ENCODE data around the gene R3HDM4.
"Not testable (repeated sequence)": the region's sequence is repeated elsewhere in the genome, so short reads cannot be mapped to it uniquely, and the experiment has no call there.

Gene R3HDM4

DNA sequence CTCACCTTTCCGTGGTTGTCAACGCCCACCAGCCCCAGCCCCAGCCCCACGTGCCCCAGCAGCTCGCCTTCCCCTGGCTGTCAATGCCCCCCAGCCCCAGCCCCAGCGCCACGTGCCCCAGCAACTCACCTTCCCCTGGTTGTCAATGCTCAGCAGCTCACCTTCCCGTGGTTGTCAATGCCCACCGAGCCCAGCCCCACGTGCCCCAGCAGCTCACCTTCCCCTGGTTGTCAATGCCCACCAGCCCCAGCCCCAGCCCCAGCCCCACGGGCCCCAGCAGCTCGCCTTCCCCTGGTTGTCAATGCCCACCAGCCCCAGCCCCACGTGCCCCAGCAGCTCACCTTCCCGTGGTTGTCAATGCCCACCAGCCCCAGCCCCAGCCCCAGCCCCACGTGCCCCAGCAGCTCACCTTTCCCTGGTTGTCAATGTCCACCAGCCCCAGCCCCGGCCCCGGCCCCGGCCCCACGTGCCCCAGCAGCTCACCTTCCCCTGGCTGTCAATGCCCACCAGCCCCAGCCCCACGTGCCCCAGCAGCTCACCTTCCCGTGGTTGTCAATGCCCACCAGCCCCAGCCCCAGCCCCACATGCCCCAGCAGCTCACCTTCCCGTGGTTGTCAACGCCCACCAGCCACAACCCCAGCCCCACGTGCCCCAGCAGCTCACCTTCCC lies 34.9 kb downstream of the R3HDM4 start:
- not testable (repeated sequence) for DNase-seq (ENCODE audit: low read depth in 2 of 2, low spot score in 1 of 2)

DNA sequence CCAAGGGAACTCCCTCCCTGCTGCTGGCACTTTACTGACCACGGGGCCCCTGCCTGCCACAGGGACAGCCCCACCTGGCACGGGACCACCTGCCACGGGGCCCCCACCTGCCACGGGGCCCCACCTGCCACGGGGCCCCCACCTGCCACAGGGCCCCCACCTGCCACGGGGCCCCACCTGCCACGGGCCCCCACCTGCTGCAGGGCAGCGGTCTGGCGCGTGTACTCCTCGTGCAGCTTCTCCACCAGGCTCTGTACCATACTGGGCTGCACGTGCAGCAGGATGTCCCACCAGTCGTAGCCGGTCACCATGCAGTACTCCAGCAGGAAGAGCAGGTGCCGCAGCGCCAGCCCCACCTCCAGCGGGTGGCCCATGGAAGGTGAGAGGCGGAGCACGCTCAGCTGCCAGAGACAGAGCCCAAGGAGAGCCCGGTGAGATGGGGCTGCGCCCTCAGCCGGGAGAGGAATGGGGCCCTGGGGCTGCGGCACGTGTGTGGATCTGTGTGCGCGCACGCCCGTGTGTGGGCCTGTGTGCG lies 36.2 kb downstream of the R3HDM4 start:
- no peak for DNase-seq (ENCODE audit: low read depth in 2 of 2, low spot score in 1 of 2)

DNA sequence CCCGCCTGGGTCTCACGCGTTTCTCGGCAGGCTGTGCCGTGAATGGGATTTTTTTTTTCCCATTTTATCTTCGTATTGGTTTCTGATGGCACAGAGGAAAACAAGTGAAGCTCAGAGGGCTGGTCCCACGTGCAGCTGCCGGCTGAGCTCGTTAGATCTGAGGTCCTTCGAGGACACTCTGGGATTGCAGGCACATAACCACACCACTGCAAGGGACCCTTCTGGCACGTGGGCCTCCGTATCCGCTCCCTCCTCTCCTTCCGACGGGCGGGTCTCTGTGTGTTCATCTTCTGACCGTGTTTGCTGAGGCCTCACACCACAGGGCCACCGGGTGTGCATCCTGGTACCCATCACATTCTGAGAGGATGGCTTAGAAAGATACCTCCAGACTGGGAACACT lies 36.9 kb downstream of the R3HDM4 start:
- no peak for DNase-seq (ENCODE audit: low read depth in 2 of 2, low spot score in 1 of 2)

DNA sequence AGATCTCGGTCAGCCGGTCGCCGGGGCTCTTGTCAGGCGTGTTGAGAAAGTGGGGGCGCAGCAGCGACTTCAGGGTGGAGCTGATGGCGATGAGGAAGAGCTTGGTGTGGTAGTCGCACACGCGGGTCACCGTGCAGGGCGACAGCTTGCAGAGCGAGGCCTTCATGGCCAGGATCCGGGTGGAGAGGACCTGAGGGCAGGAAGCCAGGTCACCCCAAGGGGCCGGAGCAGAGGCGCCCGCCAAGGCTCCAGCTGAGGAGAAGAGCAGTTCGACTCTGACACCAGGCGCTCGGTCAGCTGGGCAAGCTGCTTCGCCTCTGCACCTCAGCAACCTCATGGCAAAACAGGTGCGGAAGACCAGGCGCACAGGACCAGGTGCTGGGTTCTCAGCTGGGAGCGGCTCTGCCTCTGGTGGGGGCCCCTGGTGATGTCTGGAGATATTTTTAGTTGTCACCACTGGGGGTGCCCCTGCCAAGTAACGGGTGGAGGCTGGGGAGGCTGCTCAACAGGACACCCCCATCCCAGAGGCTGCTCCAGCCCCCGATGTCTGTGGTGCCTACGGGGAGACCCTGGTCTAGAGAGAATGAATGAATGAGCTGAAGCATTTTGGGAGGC lies 37.6 kb downstream of the R3HDM4 start:
- DNase-seq (ENCODE audit: low read depth in 2 of 2, low spot score in 1 of 2) = no peak

DNA sequence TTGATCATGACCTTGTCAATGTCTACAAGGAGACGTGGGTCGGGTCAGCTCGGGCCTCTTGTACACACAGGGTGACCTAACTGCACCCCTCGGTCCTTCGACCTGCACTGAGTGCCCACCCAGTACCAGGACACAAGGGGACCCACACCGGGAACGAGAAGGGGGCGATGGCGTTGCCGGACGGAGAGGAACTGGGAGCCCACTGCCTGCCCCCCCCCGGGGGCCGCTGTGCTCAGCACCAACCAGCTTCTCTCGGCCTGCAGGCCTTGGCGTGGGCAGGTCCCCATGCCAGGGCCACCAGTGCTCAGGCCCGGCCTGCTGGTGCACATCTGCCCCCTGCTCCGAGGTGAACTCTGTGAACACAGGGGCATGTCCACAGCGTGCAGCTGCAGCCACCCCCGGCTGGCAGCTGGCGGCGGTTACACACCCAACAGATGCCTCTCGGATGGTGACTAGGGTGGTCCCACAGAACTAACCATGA lies 39.4 kb downstream of the R3HDM4 start:
- DNase-seq (ENCODE audit: low read depth in 2 of 2, low spot score in 1 of 2) = no peak

DNA sequence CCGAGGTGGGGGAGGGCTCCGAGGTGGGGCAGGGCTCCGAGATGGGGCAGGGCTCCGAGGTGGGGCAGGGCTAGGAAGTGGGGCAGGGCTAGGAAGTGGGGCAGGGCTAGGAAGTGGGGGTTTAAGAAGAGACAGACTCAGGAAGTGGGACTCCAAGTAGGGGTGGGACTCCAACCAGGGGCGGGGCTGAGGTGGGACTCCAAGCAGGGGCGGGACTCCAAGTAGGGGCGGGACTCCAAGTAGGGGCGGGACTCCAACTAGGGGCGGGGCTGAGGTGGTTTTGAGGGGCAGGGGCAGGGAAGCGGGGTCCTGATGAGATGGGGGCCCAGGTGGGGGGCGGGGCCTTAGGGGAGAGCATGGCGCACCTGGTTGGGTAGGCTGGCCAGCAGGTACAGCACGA lies 39.9 kb downstream of the R3HDM4 start:
- DNase-seq (ENCODE audit: low read depth in 2 of 2, low spot score in 1 of 2) = peak in 1 of 2 donors; percentile 41

DNA sequence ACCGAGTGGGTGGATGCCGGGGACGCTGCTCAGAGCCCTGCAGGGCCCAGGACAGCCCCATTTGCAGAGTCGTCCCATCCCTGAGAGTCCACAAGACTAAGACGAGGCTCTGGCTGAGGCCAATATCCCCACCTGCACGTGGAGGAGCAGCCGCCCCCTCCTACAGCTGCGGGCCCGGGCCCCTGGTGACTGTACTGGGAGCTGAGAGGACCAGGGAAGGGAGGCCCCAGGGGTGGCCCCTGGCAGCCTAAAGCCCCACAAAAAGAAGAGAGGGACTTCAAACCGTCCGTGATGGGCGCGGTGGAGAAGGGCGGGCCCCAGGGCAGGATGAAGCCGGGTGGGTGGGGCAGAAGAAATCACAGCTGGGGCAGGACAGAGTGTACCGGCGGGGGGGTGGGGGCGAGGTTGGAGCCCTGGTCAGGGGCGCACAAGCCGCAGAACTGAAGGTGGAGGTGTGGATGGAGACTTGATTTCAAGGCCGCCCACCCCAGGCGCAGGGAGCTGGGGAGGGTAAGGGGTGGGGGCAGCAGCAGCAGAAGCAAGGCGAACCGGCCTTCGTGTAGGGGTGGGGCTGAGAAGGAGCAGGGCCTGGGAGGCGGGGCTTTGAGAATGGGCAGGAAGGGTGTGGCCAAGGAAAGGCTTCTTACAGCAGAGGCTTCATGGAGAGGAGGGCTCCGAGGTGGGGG lies 40.6 kb downstream of the R3HDM4 start:
- DNase-seq (ENCODE audit: low read depth in 2 of 2, low spot score in 1 of 2) = peak in 1 of 2 donors; percentile 50

DNA sequence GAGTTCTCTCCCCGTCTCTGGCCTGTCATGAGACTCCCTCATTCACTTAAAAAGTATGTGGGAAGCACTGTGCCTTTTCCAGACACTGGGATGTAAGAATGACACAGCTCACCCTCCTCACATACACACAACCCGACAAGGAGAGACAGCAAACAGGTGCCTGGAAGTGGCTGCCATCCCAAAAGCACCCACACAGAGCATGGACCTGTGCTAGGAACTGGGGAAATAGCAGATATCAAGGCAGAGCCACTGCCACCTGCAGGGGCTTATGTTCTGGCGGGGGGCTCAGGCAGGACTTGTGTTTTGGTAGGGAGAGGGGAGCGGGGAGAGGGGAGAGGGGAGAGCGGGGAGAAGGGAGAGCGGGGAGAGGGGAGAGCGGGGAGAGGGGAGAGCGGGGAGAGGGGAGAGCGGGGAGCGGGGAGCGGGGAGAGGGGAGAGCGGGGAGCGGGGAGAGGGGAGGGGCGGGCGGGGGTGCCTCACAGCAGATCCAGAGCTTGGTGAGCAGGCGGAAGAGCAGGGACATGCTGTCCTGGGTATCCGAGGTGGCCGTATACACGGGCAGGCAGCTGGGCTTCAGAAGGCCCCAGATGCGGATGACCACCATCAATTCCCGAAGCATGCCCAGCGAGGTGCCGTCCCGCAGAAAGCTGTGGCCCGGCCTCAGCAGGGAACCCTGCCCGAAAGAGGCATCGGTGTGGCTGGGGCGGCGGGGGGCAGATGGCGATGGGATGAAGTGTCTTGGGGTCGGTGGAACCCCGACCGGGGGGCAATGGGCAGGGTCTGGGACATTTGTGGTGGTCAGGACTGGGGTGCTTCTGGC lies 41.4 kb downstream of the R3HDM4 start:
- no peak for DNase-seq (ENCODE audit: low read depth in 2 of 2, low spot score in 1 of 2)

DNA sequence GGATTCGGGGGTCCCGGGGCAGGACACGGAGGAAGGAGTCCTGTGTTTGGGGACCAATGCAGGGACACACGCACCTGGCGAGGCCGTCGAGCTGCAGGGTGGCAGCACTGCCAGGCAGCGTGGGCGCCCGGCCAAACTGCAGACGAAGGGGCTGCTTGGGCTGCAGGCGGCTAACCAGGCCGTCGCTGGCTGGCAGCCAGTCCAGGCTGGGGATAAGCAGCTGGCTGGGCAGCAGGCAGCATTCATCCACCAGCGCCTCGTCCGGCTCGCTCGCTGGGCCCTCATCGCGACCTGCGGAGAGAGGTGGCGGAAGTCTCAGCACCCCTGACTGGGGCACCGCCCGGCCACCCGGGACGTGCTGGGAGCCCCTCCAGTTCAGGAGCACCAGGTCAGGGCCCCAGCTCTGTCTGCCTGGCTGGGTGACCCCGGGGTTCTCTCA lies 42.0 kb downstream of the R3HDM4 start:
- no peak for DNase-seq (ENCODE audit: low read depth in 2 of 2, low spot score in 1 of 2)

DNA sequence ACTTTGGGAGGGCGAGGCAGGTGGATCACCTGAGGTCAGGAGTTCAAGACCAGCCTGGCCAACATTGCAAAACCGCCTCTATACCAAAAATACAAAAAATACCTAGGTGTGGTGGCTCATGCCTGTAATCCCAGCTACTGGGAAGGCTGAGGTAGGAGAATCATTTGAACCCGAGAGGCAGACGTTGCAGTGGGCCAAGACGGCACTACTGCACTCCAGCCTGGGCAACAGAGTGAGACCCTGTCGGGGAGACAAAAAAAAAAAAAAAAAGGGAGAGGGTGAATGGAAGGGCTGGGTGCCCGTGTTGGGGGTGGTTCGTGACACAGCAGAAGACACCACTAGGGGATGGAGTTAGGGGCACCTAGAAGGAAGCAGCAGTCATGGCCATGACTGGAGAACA lies 42.7 kb downstream of the R3HDM4 start:
- DNase-seq (ENCODE audit: low read depth in 2 of 2, low spot score in 1 of 2) = no peak

DNA sequence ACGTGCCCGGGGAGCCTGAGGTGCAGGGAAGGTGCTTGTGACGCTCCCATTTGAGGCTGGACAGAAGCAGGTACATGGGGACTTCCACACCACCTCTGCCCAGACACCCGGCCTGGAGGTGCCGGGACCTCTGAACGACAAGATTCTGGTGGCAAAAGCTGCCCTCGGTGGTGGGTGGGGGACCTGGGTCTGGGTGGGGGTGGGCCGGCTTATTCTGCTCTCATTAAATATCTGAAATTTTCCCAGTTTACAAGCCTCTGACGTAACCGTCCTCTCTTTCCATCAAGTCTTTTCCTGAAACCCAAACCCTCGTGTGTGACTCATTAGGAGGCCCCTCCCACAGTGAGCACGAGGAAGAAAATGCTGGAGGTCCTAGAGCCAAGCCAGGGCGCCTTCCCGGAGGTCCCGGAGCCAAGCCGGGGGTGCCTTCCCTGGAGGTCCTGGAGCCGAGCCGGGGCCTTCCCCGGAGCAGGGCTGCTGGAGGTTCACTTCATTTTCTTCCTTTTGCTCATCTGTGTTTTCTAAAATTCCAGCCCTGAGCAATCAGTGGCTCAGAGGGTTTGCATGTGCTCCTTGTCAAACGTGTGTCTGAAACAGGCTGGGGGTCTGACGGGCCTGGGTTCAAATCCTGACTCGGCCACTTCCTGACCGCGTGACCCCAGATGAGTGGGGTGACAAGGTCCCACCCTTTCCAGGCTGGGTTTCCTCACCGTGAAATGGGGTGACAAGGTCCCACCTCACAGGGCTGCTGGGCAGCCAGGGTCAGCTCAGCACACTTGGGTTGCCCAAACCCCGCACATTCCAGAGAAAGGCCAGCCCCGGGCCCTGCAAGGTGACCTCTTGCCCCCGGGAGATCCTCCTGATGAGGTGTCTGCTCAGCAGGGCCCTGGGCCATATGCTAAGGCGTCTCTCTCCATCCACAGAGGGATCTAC lies 43.5 kb downstream of the R3HDM4 start:
- no peak for DNase-seq (ENCODE audit: low read depth in 2 of 2, low spot score in 1 of 2)

DNA sequence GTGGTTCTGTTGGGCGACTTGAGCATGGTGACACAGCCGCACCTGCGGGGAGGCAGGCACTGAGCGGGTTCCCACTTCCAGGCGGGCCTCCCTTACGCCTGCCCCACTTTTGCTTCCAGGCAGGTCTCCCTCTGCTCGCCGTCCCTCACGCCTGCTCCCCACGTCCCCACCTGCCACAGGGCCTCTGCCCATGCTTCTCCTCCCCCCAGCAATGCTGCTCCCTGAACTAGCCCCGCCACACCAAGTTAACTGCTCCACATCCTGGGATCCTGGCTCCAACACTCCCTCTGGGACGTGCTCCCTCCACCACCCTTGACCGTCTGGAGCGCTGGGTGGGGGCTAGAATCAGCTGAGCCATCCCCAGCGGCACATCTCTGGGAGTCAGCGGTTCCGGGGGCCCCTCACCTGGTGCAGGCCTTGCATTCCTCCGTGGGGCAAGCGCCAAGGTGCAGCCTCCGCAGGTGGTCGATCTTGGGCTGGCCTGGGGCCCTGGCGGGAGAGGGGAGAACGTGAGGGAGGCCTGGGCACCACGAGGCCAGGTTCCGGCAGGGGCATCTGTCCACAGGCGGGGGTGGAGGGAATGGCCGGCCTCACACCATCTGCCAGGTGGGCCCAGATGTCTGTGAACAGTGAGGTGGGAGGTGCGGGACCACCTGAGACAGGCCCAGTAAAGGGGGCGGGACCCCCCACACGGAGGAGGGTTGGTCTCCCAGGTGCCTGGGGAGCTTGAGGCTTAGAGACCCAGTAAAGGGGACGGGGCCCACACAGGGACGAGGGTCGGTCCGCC lies 44.4 kb downstream of the R3HDM4 start:
- DNase-seq (ENCODE audit: low read depth in 2 of 2, low spot score in 1 of 2) = no peak

DNA sequence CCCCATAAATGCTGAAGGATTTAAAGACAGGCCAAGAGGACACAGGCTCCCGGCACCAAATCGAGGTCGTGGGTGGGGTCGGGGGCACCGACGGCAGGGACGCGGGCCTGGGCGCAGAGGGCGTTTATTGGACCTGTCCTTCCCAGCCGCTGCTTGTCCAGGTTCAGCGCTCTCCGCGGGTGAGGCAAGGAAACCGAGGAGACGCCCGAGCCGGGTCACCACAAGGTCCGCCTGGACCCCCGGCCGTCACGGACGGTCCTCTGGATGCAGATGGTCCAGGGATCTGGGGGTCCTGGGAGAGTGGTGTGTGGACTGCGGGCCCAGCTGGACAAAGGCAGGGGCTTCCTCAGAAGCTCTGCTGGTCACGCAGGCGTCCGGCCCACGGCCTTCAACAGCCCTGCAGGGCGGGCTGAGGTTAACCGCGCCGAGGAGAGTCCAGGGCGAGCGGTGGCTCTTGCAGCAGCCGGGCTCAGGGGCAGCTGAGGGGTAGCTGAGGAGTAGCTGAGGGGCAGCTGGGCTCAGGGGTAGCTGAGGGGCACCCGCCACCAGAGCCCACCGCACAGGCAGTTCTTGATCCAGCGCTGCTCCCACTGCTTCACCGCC lies 45.1 kb downstream of the R3HDM4 start:
- DNase-seq (ENCODE audit: low read depth in 2 of 2, low spot score in 1 of 2) = no peak

DNA sequence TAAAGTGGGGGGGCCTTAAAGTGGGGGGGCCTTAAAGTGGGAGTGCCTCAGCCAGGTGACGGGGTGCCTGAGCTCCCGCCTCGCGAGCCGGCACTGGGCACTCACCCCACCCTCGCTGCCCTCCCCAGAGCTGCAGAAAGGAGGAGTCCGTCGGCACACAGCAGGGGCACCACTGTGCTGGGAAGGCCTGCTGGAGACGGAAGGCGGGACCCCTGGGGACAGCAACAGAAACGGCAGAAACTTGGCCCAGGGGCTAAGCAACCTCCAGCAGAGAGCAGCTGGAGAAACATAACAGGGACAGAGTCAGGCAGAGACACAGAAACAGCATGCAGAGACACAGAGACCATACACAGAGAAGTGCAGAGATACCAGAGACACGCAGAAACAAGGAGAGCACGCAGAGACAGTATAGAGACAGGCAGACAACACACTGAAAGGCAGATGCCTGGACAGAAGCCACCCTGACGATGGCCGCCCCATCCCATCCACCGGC lies 45.7 kb downstream of the R3HDM4 start:
- no peak for DNase-seq (ENCODE audit: low read depth in 2 of 2, low spot score in 1 of 2)

DNA sequence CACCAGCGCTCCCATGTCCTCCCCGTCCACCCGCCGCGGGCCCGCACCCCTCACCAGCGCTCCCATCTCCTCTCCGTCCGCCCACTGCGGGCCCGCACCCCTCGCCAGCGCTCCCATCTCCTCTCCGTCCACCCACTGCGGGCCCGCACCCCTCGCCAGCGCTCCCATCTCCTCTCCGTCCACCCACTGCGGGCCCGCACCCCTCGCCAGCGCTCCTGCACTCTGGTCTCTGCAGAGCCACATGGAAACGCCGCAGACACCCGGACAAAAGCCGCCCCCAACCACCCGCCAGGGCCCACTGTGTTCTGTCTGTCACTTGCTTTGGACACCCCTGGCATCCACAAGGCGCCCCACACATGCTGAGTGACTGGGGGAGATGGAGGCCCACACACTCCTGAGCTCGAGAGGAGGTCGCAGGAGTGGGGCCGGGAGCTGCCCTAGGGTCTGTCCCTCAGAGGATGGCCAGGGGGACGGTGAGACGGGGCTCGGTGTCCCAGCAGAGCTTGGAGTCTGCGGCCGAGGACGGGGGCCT lies 46.2 kb downstream of the R3HDM4 start:
- no peak for DNase-seq (ENCODE audit: low read depth in 2 of 2, low spot score in 1 of 2)

DNA sequence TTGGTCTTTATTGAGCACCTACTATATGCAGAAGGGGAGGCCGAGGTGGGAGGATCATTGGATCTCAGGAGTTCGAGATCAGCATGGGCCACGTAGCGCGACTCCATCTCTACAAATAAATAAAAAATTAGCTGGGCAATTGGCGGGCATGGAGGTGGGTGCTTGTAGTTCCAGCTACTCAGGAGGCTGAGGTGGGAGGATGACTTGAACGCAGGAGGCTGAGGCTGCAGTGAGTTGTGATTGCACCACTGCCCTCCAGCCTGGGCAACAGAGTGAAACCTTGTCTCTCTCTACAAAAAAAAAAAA lies 49.8 kb downstream of the R3HDM4 start:
- no peak for DNase-seq (ENCODE audit: low read depth in 2 of 2, low spot score in 1 of 2)

DNA sequence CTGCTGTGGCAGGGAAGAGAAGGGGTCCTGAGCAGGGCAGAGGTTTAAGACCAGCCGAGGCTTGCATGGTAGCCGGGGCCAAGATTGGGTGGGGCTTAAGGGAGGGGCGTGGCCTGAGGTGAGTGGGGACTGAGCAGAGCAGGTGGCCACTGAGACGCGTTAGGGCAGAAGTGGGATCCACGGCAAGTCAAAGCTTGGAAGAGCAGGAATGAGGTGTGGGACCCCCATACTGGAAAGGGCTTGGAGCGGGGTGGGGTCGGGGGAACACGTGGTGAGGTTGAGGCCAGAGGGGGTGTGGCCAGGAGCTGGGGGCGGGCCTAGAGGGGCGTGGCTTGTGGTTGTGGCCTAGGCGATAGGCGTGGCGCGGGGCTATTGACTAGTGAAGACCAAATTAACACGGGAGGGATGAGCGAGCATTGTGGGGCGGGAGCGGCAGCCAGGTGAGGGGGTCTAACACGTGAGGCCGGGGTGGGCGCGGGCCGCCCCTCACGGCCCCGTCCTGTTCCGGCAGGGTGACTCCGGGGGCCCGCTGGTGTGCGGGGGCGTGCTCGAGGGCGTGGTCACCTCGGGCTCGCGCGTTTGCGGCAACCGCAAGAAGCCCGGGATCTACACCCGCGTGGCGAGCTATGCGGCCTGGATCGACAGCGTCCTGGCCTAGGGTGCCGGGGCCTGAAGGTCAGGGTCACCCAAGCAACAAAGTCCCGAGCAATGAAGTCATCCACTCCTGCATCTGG lies 50.3 kb downstream of the R3HDM4 start:
- peak; percentile 51 to 63 for DNase-seq (ENCODE audit: low read depth in 2 of 2, low spot score in 1 of 2)

Measured in stimulated activated CD8-positive, alpha-beta memory T cell treated with anti-CD3 and anti-CD28 coated beads, Interleukin-4, amount 100 ng/mL, for 4 hours (primary cell).